ENCODE measurements around the gene DCDC1. TPM values are rescaled to one million over a fixed set of nuclear protein-coding genes. Genes with fewer than 3 reads are reported as not detected.

Gene DCDC1
- total RNA-seq, 2 experiments from 2014 or later: 0.21 to 0.27 TPM

DNA sequence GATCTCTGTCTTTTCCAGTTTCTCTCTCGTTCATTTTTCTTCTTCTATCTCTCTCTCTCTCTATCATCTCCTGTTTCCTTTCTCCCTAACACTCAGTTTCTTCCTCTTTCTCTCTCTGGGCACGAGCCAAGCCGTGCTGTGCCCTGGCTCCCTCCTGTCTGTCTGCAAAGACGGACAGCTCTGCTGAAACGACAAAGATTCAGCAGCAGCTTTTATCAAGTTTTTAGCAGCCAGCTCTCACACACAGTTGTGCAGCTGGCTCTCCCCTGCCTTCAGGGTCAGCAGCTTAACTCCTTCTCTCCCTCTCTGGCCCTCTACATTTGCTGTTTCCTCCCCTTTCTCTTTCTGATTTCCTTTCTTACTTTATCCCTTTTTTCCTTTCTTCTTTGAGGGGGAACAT lies 431.4 kb downstream of the DCDC1 start:
- POLR2A ChIA-PET: no interaction called here

DNA sequence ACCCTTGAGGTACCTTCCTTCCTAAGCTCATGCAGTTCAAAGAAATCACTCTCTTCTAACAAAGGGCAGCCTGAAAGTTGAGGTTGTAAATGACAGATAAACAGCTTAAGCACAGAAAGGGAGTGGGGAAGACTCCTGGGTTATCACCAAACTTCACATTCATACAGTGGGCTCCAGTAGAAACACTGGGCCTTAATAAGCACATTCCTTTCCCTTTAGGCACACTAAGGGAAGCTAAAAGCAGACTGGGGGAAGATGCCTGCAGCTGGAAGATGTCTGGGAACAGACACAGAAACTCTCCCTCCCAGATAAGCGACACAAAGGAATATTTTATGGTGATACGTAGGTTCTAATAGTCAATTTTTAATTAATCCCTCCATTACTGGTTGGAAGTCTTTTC lies 433.0 kb downstream of the DCDC1 start:
- CTCF ChIA-PET: no interaction called here
- POLR2A ChIA-PET: no interaction called here

More for the DNA sequence above, 431.4 kb downstream of the DCDC1 start:
- CTCF ChIA-PET: no interaction called here

DNA sequence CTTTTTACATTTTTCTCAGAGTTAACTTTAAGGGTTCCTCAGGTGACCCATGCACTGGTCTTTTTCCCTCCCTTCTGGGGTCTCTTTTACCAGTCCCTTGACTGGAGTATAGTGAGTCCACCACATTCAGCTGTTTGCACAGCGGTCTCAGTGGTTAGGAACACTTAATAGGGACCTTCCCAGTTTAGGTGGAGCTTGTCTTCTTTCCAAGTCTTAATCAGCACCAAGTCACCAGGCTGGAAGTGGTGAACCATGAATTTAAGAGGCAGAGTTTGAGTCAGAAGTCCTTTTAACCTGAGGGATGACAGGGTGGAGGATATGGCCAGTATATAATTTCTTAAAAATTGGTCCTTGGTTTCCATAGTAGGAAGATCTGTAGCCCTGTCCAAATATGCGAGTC lies 433.7 kb downstream of the DCDC1 start:
- POLR2A ChIA-PET: no interaction called here
- CTCF ChIA-PET: no interaction called here

DNA sequence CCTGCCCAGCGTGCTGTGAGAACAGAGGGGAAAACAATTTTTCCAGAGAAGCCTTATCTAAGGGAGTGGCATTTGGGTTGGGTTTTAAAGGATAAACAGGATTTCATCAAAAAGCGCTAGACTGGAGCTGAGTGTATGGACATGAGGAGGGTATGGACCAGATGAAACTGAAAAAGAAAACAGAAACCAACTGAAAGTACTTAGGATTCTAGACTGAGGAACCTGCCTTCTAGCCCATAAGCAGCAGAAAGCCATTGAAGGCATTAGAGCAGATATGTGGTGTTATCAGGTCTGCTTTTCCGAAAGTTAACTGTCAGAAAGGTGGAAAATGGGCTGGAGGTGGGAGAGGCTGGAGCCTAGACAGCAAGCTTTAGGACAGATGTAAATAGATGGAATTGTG lies 443.4 kb downstream of the DCDC1 start:
- ChIA-PET POLR2A (interaction anchor here (0.6 kb wide), 1 partner anchor 592 kb away, joined by 17 read pairs; no protein-coding TSS in a partner anchor), CTCF (no interaction called here)

- ChIA-PET CTCF (no interaction called here), POLR2A (no interaction called here)
Measured at GRCh38 chr11:30921811-30922210, 447.7 kb downstream of the DCDC1 start.

- ChIA-PET POLR2A (no interaction called here), CTCF (no interaction called here)
Measured at GRCh38 chr11:30919389-30920152, 450.0 kb downstream of the DCDC1 start.

DNA sequence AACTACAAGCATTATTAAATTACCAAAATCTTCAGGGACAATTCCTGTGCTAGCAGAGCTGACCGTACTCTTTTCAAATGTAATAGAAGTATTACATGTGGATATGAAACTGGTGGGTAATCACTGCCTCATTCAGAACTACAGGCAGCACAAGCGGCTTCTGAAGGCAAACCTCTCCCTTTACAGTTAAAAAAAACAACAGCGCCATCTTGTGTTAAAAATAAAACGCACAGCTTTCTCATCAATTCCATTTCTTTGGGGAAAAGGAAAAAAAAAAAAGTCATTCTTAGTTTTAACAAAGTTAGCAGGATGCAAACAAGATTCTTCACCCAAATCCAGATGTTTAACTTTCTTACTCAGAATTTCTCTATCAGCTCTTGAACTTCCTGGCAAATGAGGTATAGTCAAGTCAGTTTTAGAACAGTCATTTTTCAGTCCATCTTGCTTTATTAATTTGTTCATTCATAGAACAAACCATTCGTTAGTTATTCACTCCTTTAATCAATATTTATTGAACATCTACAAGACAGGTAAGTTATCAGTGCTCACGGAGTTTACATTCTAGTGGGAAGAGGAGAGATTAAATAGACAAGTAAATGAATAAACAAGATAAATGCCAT lies 451.6 kb downstream of the DCDC1 start:
- ChIA-PET CTCF (no interaction called here), POLR2A (no interaction called here)

GRCh38 chr11:30917266-30917665 lies 452.3 kb downstream of the DCDC1 start:
- ChIA-PET CTCF (no interaction called here), POLR2A (no interaction called here)

DNA sequence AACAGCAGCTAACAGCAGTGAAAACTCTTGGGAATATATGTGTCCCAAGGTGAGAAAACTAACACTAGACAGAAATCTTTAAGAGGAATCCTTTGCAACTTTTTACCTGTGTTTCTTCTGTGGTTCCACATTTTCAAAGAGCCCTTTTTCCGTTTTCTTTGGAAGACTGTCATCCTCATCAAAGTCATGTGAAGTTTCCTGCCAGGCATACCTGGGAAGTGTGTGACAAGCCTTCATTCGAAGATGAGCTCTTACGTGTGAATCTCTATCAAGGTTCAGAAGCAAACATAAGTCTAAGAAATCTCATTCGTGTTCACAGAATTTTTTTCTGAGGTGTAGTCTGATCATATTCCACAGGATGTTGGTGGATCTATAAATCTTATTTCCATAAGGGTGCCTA lies 452.8 kb downstream of the DCDC1 start:
- POLR2A ChIA-PET: no interaction called here

DNA sequence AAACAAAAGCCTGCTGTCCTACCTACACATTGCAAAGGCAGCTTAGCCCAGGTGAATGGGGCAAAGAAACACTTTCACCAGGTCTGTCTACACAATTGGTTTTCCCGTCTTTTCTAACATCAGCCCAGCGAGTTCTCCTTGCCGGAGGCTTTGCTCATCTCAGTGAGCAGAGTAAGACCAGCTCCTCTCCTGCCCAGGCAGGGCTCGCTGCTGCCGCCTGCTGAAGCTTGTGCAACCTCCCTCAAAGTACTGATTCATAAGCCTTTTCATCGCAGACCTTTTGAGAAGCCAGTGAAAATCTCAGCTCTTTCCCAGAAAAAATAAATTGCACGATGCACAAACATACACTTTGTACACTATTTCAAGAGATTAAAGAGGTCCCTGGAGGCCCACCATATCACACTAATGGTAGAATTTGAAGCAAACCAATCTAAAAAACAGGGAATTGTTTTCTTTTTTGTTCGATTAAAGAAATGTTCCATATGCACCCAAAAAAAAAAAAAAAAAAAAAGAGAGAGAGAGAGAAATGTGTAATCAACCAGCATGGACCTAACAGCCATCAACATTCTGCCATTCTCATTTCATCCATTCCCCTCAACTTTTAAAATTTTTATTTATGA lies 455.3 kb downstream of the DCDC1 start:
- POLR2A ChIA-PET: no interaction called here
- CTCF ChIA-PET: interaction anchor here (0.7 kb wide), 1 partner anchor 11 kb away, joined by 4 read pairs; no protein-coding TSS in a partner anchor

More for the DNA sequence above, 452.8 kb downstream of the DCDC1 start:
- CTCF ChIA-PET: no interaction called here

GRCh38 chr11:30911247-30911646 lies 458.3 kb downstream of the DCDC1 start:
- ChIA-PET CTCF (no interaction called here), POLR2A (no interaction called here)

- POLR2A ChIA-PET: no interaction called here
- CTCF ChIA-PET: no interaction called here
Measured at GRCh38 chr11:30908857-30909256, 460.7 kb downstream of the DCDC1 start.

DNA sequence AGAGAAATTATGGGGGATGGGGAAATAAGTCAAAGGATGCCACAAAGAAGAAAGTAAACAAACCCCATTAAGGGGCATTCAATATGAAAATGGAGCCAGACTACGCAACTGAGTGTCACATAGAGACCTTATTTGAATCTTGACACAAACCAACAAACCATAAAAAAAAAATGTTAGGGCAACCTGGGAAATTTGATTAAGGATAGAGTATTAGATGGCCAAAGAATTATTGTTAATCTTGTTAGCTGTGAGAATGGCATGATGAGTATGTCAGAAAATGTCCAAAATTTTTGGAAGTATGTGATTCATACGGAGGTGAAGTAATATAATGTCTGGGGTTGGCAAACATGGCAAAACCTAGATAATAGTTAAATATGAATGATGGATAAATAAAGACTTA lies 461.3 kb downstream of the DCDC1 start:
- ChIA-PET POLR2A (no interaction called here), CTCF (no interaction called here)

- POLR2A ChIA-PET: no interaction called here
Measured at GRCh38 chr11:30902929-30903328, 466.6 kb downstream of the DCDC1 start.

DNA sequence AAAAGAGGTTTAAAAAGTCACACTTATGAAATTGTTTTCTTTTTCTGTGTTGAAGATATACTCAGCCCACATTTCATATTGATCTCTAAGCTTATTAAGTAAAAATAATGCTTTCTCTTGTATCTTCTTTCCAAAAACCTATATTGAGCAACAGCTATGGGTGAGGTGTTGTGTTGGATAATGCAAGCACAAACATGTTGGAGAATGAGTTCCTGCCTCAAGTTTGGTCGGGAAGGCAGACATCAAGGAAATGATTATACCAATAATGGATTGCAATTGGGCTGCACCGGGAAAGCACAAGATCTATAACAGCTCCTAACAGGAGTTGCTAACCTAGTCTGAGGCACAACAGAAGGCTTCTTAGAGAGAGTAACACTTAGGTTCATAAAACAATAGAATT lies 474.5 kb downstream of the DCDC1 start:
- CTCF ChIA-PET: no interaction called here
- POLR2A ChIA-PET: no interaction called here

More at GRCh38 chr11:30902929-30903328, 466.6 kb downstream of the DCDC1 start:
- CTCF ChIA-PET: interaction anchor here (0.6 kb wide), 1 partner anchor 11 kb away, joined by 4 read pairs; no protein-coding TSS in a partner anchor

- ChIA-PET POLR2A (no interaction called here), CTCF (no interaction called here)
Measured at GRCh38 chr11:30893318-30893717, 476.2 kb downstream of the DCDC1 start.

DNA sequence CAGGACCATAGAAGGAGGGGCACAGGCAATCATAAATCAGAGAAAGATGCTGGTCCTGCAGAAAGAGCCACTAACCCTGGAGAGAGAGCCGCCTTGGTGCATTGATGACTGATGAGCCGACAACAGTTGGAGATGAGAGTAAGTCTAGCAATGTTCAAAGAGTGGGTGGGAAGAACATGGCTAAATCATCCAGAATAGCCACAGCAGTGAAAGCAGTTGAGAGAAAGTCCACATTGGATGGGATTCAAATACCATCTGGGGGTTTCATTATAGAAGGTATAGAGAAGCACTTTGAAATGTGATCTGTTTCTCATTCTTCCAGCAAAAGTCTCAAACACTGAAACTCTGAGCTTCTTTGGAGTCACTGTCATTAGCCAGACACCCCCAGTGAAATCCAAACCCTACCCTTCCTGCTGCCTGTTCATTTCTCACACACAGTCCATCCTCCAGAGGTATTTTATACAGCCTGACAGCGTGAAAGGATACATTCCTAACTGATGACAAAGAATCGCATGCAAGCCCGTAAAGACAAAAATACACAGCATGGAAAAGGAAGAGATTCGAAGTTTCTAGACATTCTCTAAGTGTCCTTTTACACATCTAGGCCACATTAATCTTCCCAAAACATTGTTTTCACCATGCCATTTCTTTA lies 480.3 kb downstream of the DCDC1 start:
- CTCF ChIA-PET: no interaction called here
- POLR2A ChIA-PET: no interaction called here

GRCh38 chr11:30879322-30880005 lies 490.1 kb downstream of the DCDC1 start:
- ChIA-PET POLR2A (no interaction called here), CTCF (no interaction called here)

GRCh38 chr11:30878400-30878799 lies 491.1 kb downstream of the DCDC1 start:
- CTCF ChIA-PET: no interaction called here
- POLR2A ChIA-PET: no interaction called here

- CTCF ChIA-PET: no interaction called here
Measured at GRCh38 chr11:30876663-30877396, 492.7 kb downstream of the DCDC1 start.

More at GRCh38 chr11:30876663-30877396, 492.7 kb downstream of the DCDC1 start:
- POLR2A ChIA-PET: no interaction called here

Data from activated CD8-positive, alpha-beta memory T cell treated with anti-CD3 and anti-CD28 coated beads for 36 hours (primary cell).